ENCODE results near the gene BTBD7. TPM values are rescaled to one million over a fixed set of nuclear protein-coding genes. Genes with fewer than 3 reads are reported as not detected.

Gene BTBD7
- total RNA-seq, 1 donor from 2014 or later, result 39.1 TPM

DNA sequence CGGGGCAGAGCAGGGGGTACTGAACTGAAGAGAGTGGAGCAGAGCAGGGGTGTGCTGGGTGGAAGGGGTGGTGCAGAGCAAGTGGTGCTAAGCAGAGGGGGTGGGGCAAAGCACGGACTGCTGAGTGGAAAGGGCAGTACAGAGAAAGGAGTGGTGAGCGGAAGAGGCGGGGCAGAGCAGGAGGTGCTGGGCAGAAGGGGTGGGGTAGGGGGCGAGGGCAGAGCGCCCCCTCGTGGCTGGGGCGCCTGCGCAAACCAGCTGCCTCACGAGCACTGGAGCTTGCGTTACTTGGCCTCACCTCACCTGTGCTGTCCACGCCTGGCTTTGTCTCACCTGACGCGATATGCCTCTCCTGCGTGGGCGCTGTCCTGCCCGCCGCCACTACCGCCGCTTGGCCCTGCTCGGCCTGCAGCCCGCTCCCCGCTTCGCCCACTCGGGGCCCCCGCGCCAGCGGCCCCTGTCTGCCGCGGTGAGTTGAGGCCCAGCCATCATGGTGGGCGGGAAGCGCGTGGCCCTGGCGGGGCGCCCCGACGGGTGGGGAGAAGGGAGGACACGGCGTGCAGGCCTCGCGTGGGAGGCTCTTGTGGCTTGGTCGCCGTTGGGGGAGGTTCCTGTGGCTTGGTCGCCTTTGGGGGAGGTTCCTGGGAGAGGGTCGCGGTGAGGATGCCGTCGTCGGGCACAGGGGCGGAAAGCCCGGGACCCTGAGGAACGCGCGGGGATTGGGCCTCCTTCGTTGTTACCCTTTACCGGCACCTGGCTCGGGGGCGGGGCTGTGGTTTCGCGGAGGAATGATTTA lies 14.3 kb upstream of the BTBD7 start, which contains the start of gene COX8C:
Gene COX8C (plus strand): TSS at position 257 of the 796 bp plus-strand sequence. CDS start 87 bp downstream, at position 344.
- Histone ChIP-seq H3K9ac (ENCODE audit: low read depth in 1 of 3, low read length in 3 of 3) (no peak within 1 kb of the TSS), H3K4me3 (ENCODE audit: low read length in 3 of 3) (no peak within 1 kb of the TSS), H3K36me3 (ENCODE audit: control insufficient read depth in 3 of 3, insufficient read depth in 3 of 3, low read length in 3 of 3) (peaks cover 0 to 2% (median 0%) of the 10 kb centered on the region in 3 donors), H3K9me3 (ENCODE audit: control insufficient read depth in 3 of 3, low read length in 3 of 3) (no peaks in the 10 kb centered on the region), H3K4me1 (ENCODE audit: control insufficient read depth in 3 of 3, insufficient read depth in 3 of 3, low read length in 3 of 3) (no peaks in the 10 kb centered on the region), H3K27me3 (ENCODE audit: control insufficient read depth in 3 of 3, insufficient read depth in 3 of 3, low read length in 3 of 3) (no peaks in the 10 kb centered on the region), H3K27ac (ENCODE audit: low read depth, low read length) (no peak within 1 kb of the TSS)

DNA sequence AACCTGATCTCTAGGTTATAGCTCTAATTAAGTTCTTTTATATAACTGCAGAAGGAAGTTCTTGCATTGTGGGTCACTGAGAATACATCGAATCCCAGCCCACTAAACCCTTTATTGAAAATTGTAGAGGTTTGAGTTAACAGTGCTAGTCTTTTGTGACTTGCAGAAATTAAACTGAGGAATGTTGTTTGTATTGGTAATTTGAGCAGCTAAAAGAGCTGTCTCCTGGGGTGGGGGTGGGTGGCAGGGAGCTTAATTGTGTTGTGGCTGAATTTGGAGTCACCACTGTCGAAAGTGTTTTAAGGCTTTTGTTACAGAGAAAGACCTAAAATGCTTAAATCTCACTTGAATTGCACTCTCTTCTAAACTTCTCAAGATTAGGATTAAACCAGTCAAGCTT lies 11.0 kb upstream of the BTBD7 start:
- Histone ChIP-seq H3K27ac (ENCODE audit: low read depth, low read length) (no peak overlapping the region), H3K4me3 (ENCODE audit: low read length in 3 of 3) (no peak overlapping the region), H3K9me3 (ENCODE audit: control insufficient read depth in 3 of 3, low read length in 3 of 3) (no peaks in the 10 kb centered on the region), H3K36me3 (ENCODE audit: control insufficient read depth in 3 of 3, insufficient read depth in 3 of 3, low read length in 3 of 3) (peaks cover 0 to 2% (median 0%) of the 10 kb centered on the region in 3 donors), H3K27me3 (ENCODE audit: control insufficient read depth in 3 of 3, insufficient read depth in 3 of 3, low read length in 3 of 3) (no peaks in the 10 kb centered on the region), H3K4me1 (ENCODE audit: control insufficient read depth in 3 of 3, insufficient read depth in 3 of 3, low read length in 3 of 3) (no peaks in the 10 kb centered on the region), H3K9ac (ENCODE audit: low read depth in 1 of 3, low read length in 3 of 3) (no peak overlapping the region)

DNA sequence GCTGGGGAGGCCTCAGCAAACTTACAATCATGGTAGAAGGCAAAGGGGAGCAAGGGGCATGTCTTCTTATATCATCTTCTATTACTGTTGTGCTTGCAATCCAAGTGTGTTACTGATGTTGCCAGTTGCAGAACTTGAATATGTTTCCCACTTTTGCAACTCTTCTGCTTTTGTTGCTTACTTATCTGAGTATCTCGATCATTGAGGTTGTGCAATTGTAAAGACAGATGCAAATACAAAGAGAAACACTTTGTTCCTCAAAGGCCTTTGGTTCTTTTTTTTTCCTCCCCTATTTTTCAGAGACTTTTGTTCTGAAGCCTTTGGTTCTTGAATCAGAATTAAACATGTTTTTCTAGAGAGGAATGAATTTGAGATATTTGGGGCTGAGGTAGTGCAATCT lies 10.4 kb upstream of the BTBD7 start:
- no peak overlapping the region for H3K9ac ChIP-seq (ENCODE audit: low read depth in 1 of 3, low read length in 3 of 3)
- H3K9me3 ChIP-seq (ENCODE audit: control insufficient read depth in 3 of 3, low read length in 3 of 3), result no peaks in the 10 kb centered on the region
- peaks cover 0 to 2% (median 0%) of the 10 kb centered on the region in 3 donors for H3K36me3 ChIP-seq (ENCODE audit: control insufficient read depth in 3 of 3, insufficient read depth in 3 of 3, low read length in 3 of 3)
- H3K4me3 ChIP-seq (ENCODE audit: low read length in 3 of 3), result no peak overlapping the region
- no peaks in the 10 kb centered on the region for H3K4me1 ChIP-seq (ENCODE audit: control insufficient read depth in 3 of 3, insufficient read depth in 3 of 3, low read length in 3 of 3)
- H3K27me3 ChIP-seq (ENCODE audit: control insufficient read depth in 3 of 3, insufficient read depth in 3 of 3, low read length in 3 of 3), result no peaks in the 10 kb centered on the region
- H3K27ac ChIP-seq (ENCODE audit: low read depth, low read length), result no peak overlapping the region

DNA sequence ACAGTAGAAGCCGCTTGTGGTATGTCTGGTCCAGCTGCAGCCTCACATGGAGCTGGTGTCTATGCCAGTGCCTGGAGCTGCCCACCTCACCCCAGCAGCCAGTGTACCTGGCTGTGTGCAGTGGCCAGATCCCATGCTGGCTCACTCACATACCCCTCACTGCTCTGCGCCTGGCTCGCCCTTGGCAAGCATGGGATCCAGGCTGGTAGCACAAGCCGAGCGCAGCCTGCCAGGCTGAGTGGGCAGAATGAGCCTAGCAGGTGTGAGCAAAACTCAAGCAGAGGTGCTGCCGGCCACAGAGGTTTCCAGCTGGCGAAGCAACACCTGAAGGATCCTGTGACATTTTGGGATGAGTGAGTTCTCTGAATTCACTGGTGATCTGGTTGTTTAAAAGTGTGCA lies 5.0 kb upstream of the BTBD7 start:
- H3K9me3 ChIP-seq (ENCODE audit: control insufficient read depth in 3 of 3, low read length in 3 of 3), result peaks cover 0 to 4% (median 3%) of the 10 kb centered on the region in 3 donors
- peaks cover 0 to 6% (median 5%) of the 10 kb centered on the region in 3 donors for H3K36me3 ChIP-seq (ENCODE audit: control insufficient read depth in 3 of 3, insufficient read depth in 3 of 3, low read length in 3 of 3)
- no peak overlapping the region for H3K4me3 ChIP-seq (ENCODE audit: low read length in 3 of 3)
- peaks cover 5 to 11% (median 9%) of the 10 kb centered on the region in 3 donors for H3K4me1 ChIP-seq (ENCODE audit: control insufficient read depth in 3 of 3, insufficient read depth in 3 of 3, low read length in 3 of 3)
- no peaks in the 10 kb centered on the region for H3K27me3 ChIP-seq (ENCODE audit: control insufficient read depth in 3 of 3, insufficient read depth in 3 of 3, low read length in 3 of 3)
- no peak overlapping the region for H3K9ac ChIP-seq (ENCODE audit: low read depth in 1 of 3, low read length in 3 of 3)
- H3K27ac ChIP-seq (ENCODE audit: low read depth, low read length), result no peak overlapping the region

DNA sequence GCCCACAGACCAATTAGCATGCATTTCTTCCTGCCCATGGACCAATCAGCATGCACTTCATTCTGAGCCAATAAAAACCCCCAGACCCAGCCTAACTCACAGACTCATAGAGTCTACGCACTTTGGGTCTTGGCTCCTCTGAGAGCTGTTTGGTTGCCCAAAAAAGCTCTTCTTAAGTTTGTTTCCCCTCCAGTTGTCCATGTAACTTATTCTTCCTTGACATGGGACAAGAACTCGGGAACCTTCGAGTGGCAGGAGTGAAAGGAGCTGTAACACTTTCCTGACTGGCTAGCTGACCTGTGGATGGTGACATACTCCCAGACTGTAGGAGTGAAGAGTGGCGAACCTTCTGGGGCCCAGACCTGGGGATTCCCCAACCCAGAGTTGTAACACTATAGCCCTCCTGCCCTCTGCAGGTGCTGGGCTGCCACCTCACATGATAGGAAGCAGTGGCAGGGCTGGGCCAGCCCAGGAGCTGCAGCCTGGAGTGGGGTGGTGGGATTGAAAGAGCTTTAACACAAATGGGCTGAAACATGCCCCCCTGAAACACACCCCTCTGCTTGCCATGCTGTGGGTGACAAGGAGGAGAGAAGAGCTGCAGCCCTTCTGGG lies 4.4 kb upstream of the BTBD7 start:
- H3K4me3 ChIP-seq (ENCODE audit: low read length in 3 of 3), result no peak overlapping the region
- H3K27me3 ChIP-seq (ENCODE audit: control insufficient read depth in 3 of 3, insufficient read depth in 3 of 3, low read length in 3 of 3), result no peaks in the 10 kb centered on the region
- H3K9me3 ChIP-seq (ENCODE audit: control insufficient read depth in 3 of 3, low read length in 3 of 3), result peaks cover 0 to 4% (median 3%) of the 10 kb centered on the region in 3 donors
- H3K27ac ChIP-seq (ENCODE audit: low read depth, low read length), result no peak overlapping the region
- peaks cover 5 to 11% (median 9%) of the 10 kb centered on the region in 3 donors for H3K4me1 ChIP-seq (ENCODE audit: control insufficient read depth in 3 of 3, insufficient read depth in 3 of 3, low read length in 3 of 3)
- H3K9ac ChIP-seq (ENCODE audit: low read depth in 1 of 3, low read length in 3 of 3), result no peak overlapping the region
- H3K36me3 ChIP-seq (ENCODE audit: control insufficient read depth in 3 of 3, insufficient read depth in 3 of 3, low read length in 3 of 3), result peaks cover 0 to 6% (median 5%) of the 10 kb centered on the region in 3 donors

DNA sequence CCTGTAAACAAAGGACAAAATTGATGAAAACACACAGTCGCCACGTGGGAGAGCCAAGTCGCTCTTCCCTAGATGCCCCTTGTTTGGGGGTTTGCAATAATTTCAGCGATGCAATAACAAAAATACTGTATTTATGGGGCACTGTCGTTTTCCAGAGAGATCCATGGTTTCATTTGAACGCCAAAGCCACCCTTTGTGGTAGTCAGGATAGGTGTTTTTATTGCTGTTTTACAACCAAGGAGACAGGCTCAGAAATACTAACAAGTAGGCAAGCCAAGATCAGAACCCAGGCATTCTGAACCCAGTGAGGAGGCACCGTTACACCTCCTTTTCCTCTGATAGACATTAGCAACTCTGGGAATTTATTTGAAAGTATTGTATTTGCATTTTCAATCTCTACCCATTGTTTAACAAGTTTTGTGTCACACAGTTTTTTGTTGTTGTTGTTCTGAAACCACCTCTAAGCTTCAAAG lies 831 bp upstream of the BTBD7 start:
- peaks cover 12 to 33% (median 21%) of the 10 kb centered on the region in 3 donors for H3K4me1 ChIP-seq (ENCODE audit: control insufficient read depth in 3 of 3, insufficient read depth in 3 of 3, low read length in 3 of 3)
- H3K27ac ChIP-seq (ENCODE audit: low read depth, low read length), result peak overlapping the region; percentile 95
- peaks cover 0 to 4% (median 3%) of the 10 kb centered on the region in 3 donors for H3K9me3 ChIP-seq (ENCODE audit: control insufficient read depth in 3 of 3, low read length in 3 of 3)
- peaks cover 0 to 6% (median 5%) of the 10 kb centered on the region in 3 donors for H3K36me3 ChIP-seq (ENCODE audit: control insufficient read depth in 3 of 3, insufficient read depth in 3 of 3, low read length in 3 of 3)
- H3K27me3 ChIP-seq (ENCODE audit: control insufficient read depth in 3 of 3, insufficient read depth in 3 of 3, low read length in 3 of 3), result no peaks in the 10 kb centered on the region
- H3K4me3 ChIP-seq (ENCODE audit: low read length in 3 of 3), result peak overlapping the region; percentile 85 to 98 (median 88)
- H3K9ac ChIP-seq (ENCODE audit: low read depth in 1 of 3, low read length in 3 of 3), result peak overlapping the region; percentile 86 to 91 (median 89)

DNA sequence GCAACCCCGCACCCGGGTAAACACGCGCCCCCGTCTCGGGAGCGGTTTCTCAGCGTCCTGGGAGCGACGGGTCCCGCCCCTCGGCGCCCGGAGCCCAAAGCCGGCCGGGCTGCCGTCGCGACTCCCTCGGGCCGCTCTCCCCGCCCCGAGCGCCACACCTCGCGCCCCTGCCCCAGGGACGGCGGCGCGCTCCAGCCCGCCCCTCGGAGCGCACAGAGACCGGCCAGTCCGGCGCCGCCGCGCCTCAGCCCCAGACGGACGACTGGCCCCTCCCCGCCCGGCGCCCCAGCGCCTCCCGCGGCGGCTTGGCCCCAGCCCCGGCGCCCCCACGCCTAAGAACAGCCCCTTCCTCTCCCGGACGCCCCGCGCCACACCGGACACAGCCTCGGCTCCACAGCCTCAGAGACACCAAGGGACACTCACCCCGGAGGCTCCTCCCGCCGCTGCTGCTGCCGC lies 411 bp downstream of the BTBD7 start:
- H3K4me1 ChIP-seq (ENCODE audit: control insufficient read depth in 3 of 3, insufficient read depth in 3 of 3, low read length in 3 of 3), result peaks cover 12 to 33% (median 21%) of the 10 kb centered on the region in 3 donors
- peak overlapping the region; percentile 78 to 91 (median 85) for H3K9ac ChIP-seq (ENCODE audit: low read depth in 1 of 3, low read length in 3 of 3)
- H3K36me3 ChIP-seq (ENCODE audit: control insufficient read depth in 3 of 3, insufficient read depth in 3 of 3, low read length in 3 of 3), result peaks cover 0 to 5% (median 2%) of the 10 kb centered on the region in 3 donors
- peak overlapping the region; percentile 77 to 88 (median 85) for H3K4me3 ChIP-seq (ENCODE audit: low read length in 3 of 3)
- peak overlapping the region; percentile 95 for H3K27ac ChIP-seq (ENCODE audit: low read depth, low read length)
- H3K9me3 ChIP-seq (ENCODE audit: control insufficient read depth in 3 of 3, low read length in 3 of 3), result peaks cover 0 to 3% (median 2%) of the 10 kb centered on the region in 3 donors
- H3K27me3 ChIP-seq (ENCODE audit: control insufficient read depth in 3 of 3, insufficient read depth in 3 of 3, low read length in 3 of 3), result no peaks in the 10 kb centered on the region

DNA sequence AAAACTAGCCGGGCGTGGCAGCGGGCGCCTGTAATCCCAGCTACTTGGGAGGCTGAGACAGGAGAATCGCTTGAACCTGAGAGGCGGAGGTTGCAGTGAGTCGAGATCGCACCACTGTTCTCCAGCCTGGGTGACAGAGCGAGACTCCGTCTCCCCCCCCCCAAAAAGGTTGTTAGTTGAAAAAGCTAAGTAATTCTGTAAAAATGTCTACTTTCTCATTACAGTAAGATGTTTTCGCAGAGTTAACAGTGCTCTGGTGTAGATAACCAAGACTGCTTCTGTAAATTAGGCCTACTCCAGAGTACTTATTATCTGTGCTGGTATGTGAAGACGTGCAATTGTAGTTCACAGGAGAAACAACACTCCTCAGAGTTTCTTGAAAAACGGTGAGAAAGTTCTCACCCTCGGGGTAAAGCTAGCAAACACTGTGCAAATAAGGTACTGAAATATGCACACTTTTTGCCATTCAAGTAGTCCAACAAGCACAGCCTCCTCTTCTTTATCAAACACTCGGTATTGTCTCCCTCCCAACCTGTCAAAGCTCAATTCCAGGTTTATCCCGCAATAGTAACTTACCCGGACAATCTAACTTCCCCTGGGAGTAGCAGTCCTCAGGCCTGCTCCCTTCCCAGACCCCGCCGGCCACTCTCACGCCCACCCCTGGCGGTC lies 974 bp downstream of the BTBD7 start:
- Histone ChIP-seq H3K27ac (ENCODE audit: low read depth, low read length) (peak overlapping the region; percentile 95), H3K9ac (ENCODE audit: low read depth in 1 of 3, low read length in 3 of 3) (peak overlapping the region; percentile 78 to 91 (median 85)), H3K9me3 (ENCODE audit: control insufficient read depth in 3 of 3, low read length in 3 of 3) (no peaks in the 10 kb centered on the region), H3K36me3 (ENCODE audit: control insufficient read depth in 3 of 3, insufficient read depth in 3 of 3, low read length in 3 of 3) (peaks cover 0 to 2% (median 0%) of the 10 kb centered on the region in 3 donors), H3K4me3 (ENCODE audit: low read length in 3 of 3) (peak overlapping the region; percentile 77 to 88 (median 85)), H3K4me1 (ENCODE audit: control insufficient read depth in 3 of 3, insufficient read depth in 3 of 3, low read length in 3 of 3) (peaks cover 12 to 33% (median 21%) of the 10 kb centered on the region in 3 donors), H3K27me3 (ENCODE audit: control insufficient read depth in 3 of 3, insufficient read depth in 3 of 3, low read length in 3 of 3) (no peaks in the 10 kb centered on the region)

DNA sequence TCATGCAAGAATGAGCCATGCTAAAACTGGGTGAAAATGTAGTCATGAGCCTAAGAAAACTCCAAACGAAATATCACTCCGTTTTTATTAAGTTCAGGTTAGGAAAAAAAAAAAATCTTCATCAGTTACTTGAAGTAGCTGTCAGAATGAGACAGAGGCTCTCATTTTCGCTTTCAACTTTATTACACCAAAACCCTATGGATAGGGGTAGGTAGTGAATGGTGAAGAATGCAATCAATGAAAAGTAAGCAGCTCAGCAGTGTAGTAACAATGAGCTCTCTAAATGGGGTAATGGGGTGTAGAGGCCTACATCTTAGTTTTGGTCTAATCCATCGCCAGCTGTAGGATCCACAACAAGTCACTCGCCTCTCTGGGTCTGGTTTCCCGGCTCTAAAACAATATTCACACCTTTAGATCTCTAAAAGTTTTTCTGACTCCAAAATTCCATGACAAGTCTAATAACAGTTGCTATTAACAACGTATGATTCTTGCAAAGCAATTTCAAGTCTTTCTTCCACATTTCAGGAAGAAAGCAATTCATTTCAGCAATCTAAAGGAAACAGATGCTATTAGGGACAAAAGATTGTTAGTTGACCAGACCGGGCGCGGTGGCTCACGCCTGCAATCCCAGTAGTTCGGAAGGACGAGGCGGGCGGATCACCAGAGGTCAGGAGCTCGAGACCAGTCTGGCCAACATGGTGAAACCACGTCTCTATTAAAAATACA lies 1.7 kb downstream of the BTBD7 start:
- no peaks in the 10 kb centered on the region for H3K27me3 ChIP-seq (ENCODE audit: control insufficient read depth in 3 of 3, insufficient read depth in 3 of 3, low read length in 3 of 3)
- H3K27ac ChIP-seq (ENCODE audit: low read depth, low read length), result peak overlapping the region; percentile 95
- peaks cover 12 to 33% (median 21%) of the 10 kb centered on the region in 3 donors for H3K4me1 ChIP-seq (ENCODE audit: control insufficient read depth in 3 of 3, insufficient read depth in 3 of 3, low read length in 3 of 3)
- no peaks in the 10 kb centered on the region for H3K9me3 ChIP-seq (ENCODE audit: control insufficient read depth in 3 of 3, low read length in 3 of 3)
- H3K4me3 ChIP-seq (ENCODE audit: low read length in 3 of 3), result peak overlapping the region in 2 of 3 donors; percentile 49 to 85
- no peaks in the 10 kb centered on the region for H3K36me3 ChIP-seq (ENCODE audit: control insufficient read depth in 3 of 3, insufficient read depth in 3 of 3, low read length in 3 of 3)
- H3K9ac ChIP-seq (ENCODE audit: low read depth in 1 of 3, low read length in 3 of 3), result no peak overlapping the region
